H1 (cell line): ENCODE data around the gene ITPR1. TPM values are rescaled to one million over a fixed set of nuclear protein-coding genes. Genes with fewer than 3 reads are reported as not detected.

Source experiments
- CREB1 ChIP-seq: IDR thresholded peaks from 2 replicates; pipeline ENCODE4 v1.6.1; 2012; ENCODE audit warnings: inconsistent platforms
- KDM5A ChIP-seq: fragments of 200-600 bp; IDR thresholded peaks from 2 replicates; pipeline ENCODE4 v1.7.1; 2012; ENCODE audit warnings: mild to moderate bottlenecking, low read length, inconsistent platforms, mixed read lengths
- RBBP5 ChIP-seq: IDR thresholded peaks from 2 replicates; pipeline ENCODE4 v1.7.1; 2012; ENCODE audit warnings: low read depth, mild to moderate bottlenecking, inconsistent platforms, low read length, moderate library complexity, borderline replicate concordance
- SIRT6 ChIP-seq: IDR thresholded peaks from one replicate; pipeline ENCODE4 v1.7.1; 2012; ENCODE audit warnings: low read length, inconsistent platforms
- SRF ChIP-seq: IDR thresholded peaks from 2 replicates; pipeline ENCODE4 v1.6.1; 2011; ENCODE audit warnings: mild to moderate bottlenecking, low read depth, low read length, moderate library complexity
- polyA plus RNA-seq, 7 experiments: library from polyadenylated mRNA; depleted of rRNA in 3 of 7; stranded (reverse) in 5 of 7; unstranded in 2 of 7; fragments of >200 nt in 5 of 7; fragments of 200-250 nt in 2 of 7; gene quantifications; 1 replicate in 5 of 7; 2 replicates in 1 of 7; 4 replicates in 1 of 7; pipeline versions ENCODE4 v1.2.1 to v1.2.3, GENCODE V29; 2011 to 2013; ENCODE audit warnings: missing spikeins in 2 of 7, mixed read lengths in 2 of 7
- total RNA-seq: library from RNA; stranded (reverse); fragmentation: NEBNext Ultra II Directional; extraction: Animal tissue kit (Norgen Biotek cat#: 25700); gene quantifications from 2 replicates; pipeline ENCODE4 v1.2.1, GENCODE V29; 2021

ITPR1 gene
- total and polyA plus RNA-seq, 2 of the 8 experiments (the other 6 are each of a cell fraction or from before 2014, with no cell fraction given): 2.5 to 16.3 TPM

DNA sequence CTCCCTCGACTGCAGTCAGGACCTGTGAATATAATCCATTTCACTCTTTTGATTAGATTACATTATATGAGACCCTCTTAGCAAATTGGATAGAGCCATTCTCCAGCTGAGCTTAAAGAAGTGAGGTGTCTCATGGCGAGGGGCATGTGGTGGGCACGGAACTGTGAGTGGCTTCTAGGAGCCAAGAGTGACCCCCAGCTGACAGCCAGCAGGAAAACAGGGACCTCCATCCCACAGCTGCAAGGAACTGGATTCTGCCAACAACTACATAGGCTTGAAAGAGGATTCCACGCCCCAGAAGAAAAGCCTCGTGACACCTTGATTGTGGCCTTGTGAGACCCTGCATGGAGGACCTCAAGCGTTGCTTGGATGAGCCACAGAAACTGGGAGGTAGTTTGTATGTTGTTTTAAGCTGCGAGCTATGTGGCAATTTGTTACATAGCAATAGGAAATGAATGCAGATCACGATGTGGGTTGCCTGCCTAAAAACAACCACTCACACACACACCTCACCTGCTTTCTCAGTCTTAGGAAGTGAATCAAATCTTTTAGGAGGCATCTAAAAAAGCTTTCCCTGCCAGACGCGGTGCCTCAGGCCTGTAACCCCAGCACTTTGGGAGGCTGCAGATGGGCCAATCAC, 401.9 kb downstream of the ITPR1 start (continued):
- TF ChIP-seq RBBP5 (no peak), SIRT6 (no peak), SRF (no peak), CREB1 (no peak), KDM5A (no peak)
